ENCODE measurements around the gene REEP5.

REEP5 gene

GRCh38 chr5:112847306-112847705, 74.7 kb downstream of the REEP5 start (continued):
- no peak for TF ChIP-seq ESRRG (CRISPR knock-in tag; IDR thresholded peaks at IDR 0.05)
- no peak for TF ChIP-seq ZC3H10 (CRISPR knock-in tag; IDR thresholded peaks at IDR 0.05)

- TF ChIP-seq CREB5 (CRISPR knock-in tag; IDR thresholded peaks at IDR 0.05; ENCODE audit: low read depth) (no peak), CSRNP3 (CRISPR knock-in tag; IDR thresholded peaks at IDR 0.05) (no peak), TOX (CRISPR knock-in tag; IDR thresholded peaks at IDR 0.05; ENCODE audit: borderline replicate concordance) (no peak), ESRRG (CRISPR knock-in tag; IDR thresholded peaks at IDR 0.05) (no peak)
- ATAC-seq, result no peak
These were observed 75.5 kb downstream of the REEP5 start for GRCh38 chr5:112846556-112846955.

GRCh38 chr5:112844489-112844888, 77.5 kb downstream of the REEP5 start:
- ATAC-seq, result no peak
- TF ChIP-seq POU6F1 (CRISPR knock-in tag; IDR thresholded peaks at IDR 0.05; ENCODE audit: borderline replicate concordance, low read depth) (no peak), ISL1 (CRISPR knock-in tag; IDR thresholded peaks at IDR 0.05) (no peak), CREB5 (CRISPR knock-in tag; IDR thresholded peaks at IDR 0.05; ENCODE audit: low read depth) (no peak), SNAI2 (CRISPR knock-in tag; IDR thresholded peaks at IDR 0.05) (no peak), ESRRG (CRISPR knock-in tag; IDR thresholded peaks at IDR 0.05) (no peak), TCF4 (CRISPR knock-in tag; IDR thresholded peaks at IDR 0.05; ENCODE audit: borderline replicate concordance) (no peak), ZNF70 (CRISPR knock-in tag; IDR thresholded peaks at IDR 0.05) (no peak), RARB (CRISPR knock-in tag; IDR thresholded peaks at IDR 0.05) (no peak), ZC3H10 (CRISPR knock-in tag; IDR thresholded peaks at IDR 0.05) (no peak), ZFP3 (CRISPR knock-in tag; IDR thresholded peaks at IDR 0.05) (no peak), ZFP30 (CRISPR knock-in tag; IDR thresholded peaks at IDR 0.05) (no peak), TOX (CRISPR knock-in tag; IDR thresholded peaks at IDR 0.05; ENCODE audit: borderline replicate concordance) (no peak), BACH2 (CRISPR knock-in tag; IDR thresholded peaks at IDR 0.05; ENCODE audit: borderline replicate concordance) (no peak), OSR1 (CRISPR knock-in tag; IDR thresholded peaks at IDR 0.05) (no peak), PATZ1 (CRISPR knock-in tag; IDR thresholded peaks at IDR 0.05; ENCODE audit: borderline replicate concordance) (no peak), CSDC2 (CRISPR knock-in tag; IDR thresholded peaks at IDR 0.05) (no peak), ZNF565 (CRISPR knock-in tag; conservative IDR thresholded peaks at IDR 0.05; ENCODE audit: low read depth) (no peak), ZNF8 (CRISPR knock-in tag; IDR thresholded peaks at IDR 0.05) (no peak)

- TF ChIP-seq ISL1 (CRISPR knock-in tag; IDR thresholded peaks at IDR 0.05) (no peak), TSHZ2 (CRISPR knock-in tag; IDR thresholded peaks at IDR 0.05) (no peak), CSDC2 (CRISPR knock-in tag; IDR thresholded peaks at IDR 0.05) (no peak), PATZ1 (CRISPR knock-in tag; IDR thresholded peaks at IDR 0.05; ENCODE audit: borderline replicate concordance) (no peak), PPARA (CRISPR knock-in tag; IDR thresholded peaks at IDR 0.05; ENCODE audit: borderline replicate concordance) (no peak), TOX (CRISPR knock-in tag; IDR thresholded peaks at IDR 0.05; ENCODE audit: borderline replicate concordance) (no peak), BACH2 (CRISPR knock-in tag; IDR thresholded peaks at IDR 0.05; ENCODE audit: borderline replicate concordance) (no peak)
- no peak for ATAC-seq
These were observed 88.1 kb downstream of the REEP5 start for GRCh38 chr5:112833971-112834370.

Measured in SK-N-SH treated with all-trans-retinoic acid at 6 μM for 48 hours (cell line).